ENCODE measurements around the gene MAMDC2. TPM values are rescaled to one million over a fixed set of nuclear protein-coding genes. Genes with fewer than 3 reads are reported as not detected.

Gene MAMDC2
- total and polyA plus RNA-seq, 2 of the 8 experiments (the other 6 are each of a cell fraction or from before 2014, with no cell fraction given), result 6.1 to 15.4 TPM

DNA sequence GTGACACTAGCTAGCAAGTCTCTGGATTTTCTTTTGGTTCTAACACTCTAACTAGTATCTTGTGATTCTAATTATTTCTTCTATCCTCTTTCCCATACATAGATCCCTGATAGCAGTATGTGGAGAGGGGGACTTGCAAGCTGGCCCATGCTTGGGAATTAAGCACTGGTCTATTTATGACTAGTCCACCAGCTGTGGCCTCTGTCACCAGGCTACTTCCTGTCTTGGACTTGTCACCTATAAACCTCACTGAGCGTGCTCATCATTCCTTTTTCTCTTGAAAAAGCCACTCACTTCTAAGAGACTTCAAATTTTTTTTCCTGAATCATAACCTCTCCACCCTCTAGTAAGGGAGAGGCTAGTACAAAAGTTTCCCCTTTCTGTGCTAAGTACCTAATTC is 32.3 kb upstream of the MAMDC2 start (continued):
- TF ChIP-seq BRCA1 (IDR thresholded peaks at IDR 0.05; ENCODE audit: low read depth, low read length), result no peak
- no peak for TF ChIP-seq POU5F1 (IDR thresholded peaks at IDR 0.05; ENCODE audit: low read depth, low read length)
- no peak for TF ChIP-seq GTF2F1 (IDR thresholded peaks at IDR 0.05; ENCODE audit: borderline replicate concordance, low read depth, low read length)
- no peak for TF ChIP-seq TCF12 (IDR thresholded peaks at IDR 0.05; ENCODE audit: low read depth, low read length)

Measured in H1 (cell line).